AG10803 (cell line): ENCODE data around the gene UBE3C.

Experiments
- DNase-seq: peaks from one replicate; pipeline ENCODE4 v3.0.0; 2010; ENCODE audit warnings: low read depth
- H3K4me3 ChIP-seq: 2 replicates; pipeline ENCODE4 v1.5.1; 2011; ENCODE audit warnings: mild to moderate bottlenecking, low read length, control low read depth
- CTCF ChIP-seq: conservative IDR thresholded peaks from 2 replicates; pipeline ENCODE4 v1.5.1; 2011; ENCODE audit warnings: mild to moderate bottlenecking, low read length, control low read depth, inconsistent platforms

The UBE3C gene

GRCh38 chr7:157177333-157177982, 38.7 kb downstream of the UBE3C start:
- DNase-seq: no peak
- TF ChIP-seq CTCF: no peak
- no peak overlapping the region for H3K4me3 ChIP-seq

GRCh38 chr7:157177983-157178381, 39.3 kb downstream of the UBE3C start:
- no peak overlapping the region for H3K4me3 ChIP-seq
- DNase-seq: no peak
- TF ChIP-seq CTCF: no peak

- no peak for DNase-seq
- no peak overlapping the region for H3K4me3 ChIP-seq
- no peak for TF ChIP-seq CTCF
Observed at GRCh38 chr7:157183832-157184231, 45.1 kb downstream of the UBE3C start.

GRCh38 chr7:157188091-157188665, 49.5 kb downstream of the UBE3C start:
- DNase-seq: no peak
- H3K4me3 ChIP-seq: no peak overlapping the region
- TF ChIP-seq CTCF: no peak

- no peak for TF ChIP-seq CTCF
- H3K4me3 ChIP-seq: no peak overlapping the region
- DNase-seq: no peak
Observed at GRCh38 chr7:157189405-157189804, 50.7 kb downstream of the UBE3C start.

- H3K4me3 ChIP-seq: no peak overlapping the region
- no peak for TF ChIP-seq CTCF
- DNase-seq: no peak
Observed at GRCh38 chr7:157192861-157193260, 54.1 kb downstream of the UBE3C start.

- no peak overlapping the region for H3K4me3 ChIP-seq
- no peak for TF ChIP-seq CTCF
- no peak for DNase-seq
Observed at GRCh38 chr7:157193274-157193673, 54.5 kb downstream of the UBE3C start.
